ENCODE results near the gene UTS2B.

The UTS2B gene

GRCh38 chr3:191217301-191217700 lies 113.0 kb downstream of the UTS2B start:
- no peak for DNase-seq (ENCODE audit: extremely low read depth, insufficient read length)
- no peaks in the 10 kb centered on the region for H3K27me3 ChIP-seq (replicated peaks; ENCODE audit: control insufficient read depth, insufficient read depth, low read length)
- TF ChIP-seq CTCF (IDR thresholded peaks at IDR 0.05; ENCODE audit: insufficient read depth, low read length, poor library complexity, severe bottlenecking): no peak
- no peak overlapping the region for H3K4me3 ChIP-seq (replicated peaks; ENCODE audit: low read depth, low read length)
- no peaks in the 10 kb centered on the region for H3K36me3 ChIP-seq (ENCODE audit: control insufficient read depth, insufficient read depth, low read length)
